Heart left ventricle (tissue), 13 donors: ENCODE data around the gene ADIRF.

Experiments used
- POLR2A ChIP-seq, 2 donors: fragments of 450-650 bp; IDR thresholded peaks; one replicate each; pipeline ENCODE4 v1.6.1; 2017; ENCODE audit warnings: antibody characterized with exemption in 2 of 2, mild to moderate bottlenecking in 2 of 2, moderate library complexity in 2 of 2
- TF ChIP-seq, protein P1 (sequence below), 12 donors: fragments of 200-600 bp; sonication (generic) in 4 of 12; IDR thresholded peaks; one replicate each; pipeline versions ENCODE4 v1.5.0 to v1.8.0; 2018 to 2022; ENCODE audit warnings: antibody characterized with exemption in 12 of 12, mild to moderate bottlenecking in 5 of 12
- donor health status: ischemic (EF 13 %, LVEDD 7.1; RV severe dilation, severe dysfunction).
- donor health status: DM: no; HTN: yes; CAD: no.
- donor health status: DM: no; HTN: no; CAD: no.
- donor health status: ischemic (EF 25% LVEDD 6.9; RV normal size, moderate dysfunction).
- donor health status: ischemic (EF 25% LVEDD 5.7; RV mildly dilated, moderate dysfunction).
- donor health status: ischemic (EF 35%, LVEDD 5.7; RV mildly dilated, moderate dysfunction).
- donor health status: nonischemic (EF 11% LVEDD 7.7; RV severe dilation, severe dysfunction).
- donor health status: DM: yes; HTN: yes; CAD: no.
- donor health status: PGD.
- donor health status: ischemic (EF 29% LVEDD 5.4; RV normal size, mild dysfunction).
- donor health status: nonischemic (EF 23%, LVEDD 6.1; RV moderate dilation, normal function).

DNA sequence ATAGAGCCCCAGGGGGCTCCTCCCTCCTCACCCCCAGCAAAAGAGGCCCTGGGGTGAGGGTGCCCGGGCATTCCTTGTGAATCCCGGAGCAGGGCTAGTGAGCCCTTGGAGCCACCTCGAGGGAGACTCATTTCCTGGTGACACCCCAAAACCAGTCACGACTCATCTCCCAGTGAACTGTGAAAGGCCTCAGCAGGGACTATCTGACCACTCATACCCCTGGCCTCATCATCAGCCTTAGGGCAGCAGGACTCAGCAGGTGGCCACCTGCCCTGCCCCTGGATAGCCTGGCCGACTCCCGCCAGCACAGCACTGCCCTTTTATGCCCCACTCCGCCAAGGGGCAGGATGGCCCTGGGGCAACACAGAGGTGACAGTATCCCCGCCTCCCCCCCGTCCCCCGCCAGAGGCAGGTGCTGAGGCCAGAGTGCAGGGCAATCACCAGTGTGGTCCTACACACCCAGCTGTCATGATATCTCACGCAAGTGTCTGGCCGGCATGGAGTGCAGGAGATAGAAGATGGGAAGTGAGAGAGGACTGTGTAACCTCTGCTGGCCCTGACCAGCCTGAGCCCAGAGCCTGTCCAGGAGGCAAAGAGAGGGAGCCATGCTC lies 6.7 kb upstream of the ADIRF start:
- TF ChIP-seq POLR2A (IDR thresholded peaks at IDR 0.05) = no peak
- TF ChIP-seq, protein P1, sequence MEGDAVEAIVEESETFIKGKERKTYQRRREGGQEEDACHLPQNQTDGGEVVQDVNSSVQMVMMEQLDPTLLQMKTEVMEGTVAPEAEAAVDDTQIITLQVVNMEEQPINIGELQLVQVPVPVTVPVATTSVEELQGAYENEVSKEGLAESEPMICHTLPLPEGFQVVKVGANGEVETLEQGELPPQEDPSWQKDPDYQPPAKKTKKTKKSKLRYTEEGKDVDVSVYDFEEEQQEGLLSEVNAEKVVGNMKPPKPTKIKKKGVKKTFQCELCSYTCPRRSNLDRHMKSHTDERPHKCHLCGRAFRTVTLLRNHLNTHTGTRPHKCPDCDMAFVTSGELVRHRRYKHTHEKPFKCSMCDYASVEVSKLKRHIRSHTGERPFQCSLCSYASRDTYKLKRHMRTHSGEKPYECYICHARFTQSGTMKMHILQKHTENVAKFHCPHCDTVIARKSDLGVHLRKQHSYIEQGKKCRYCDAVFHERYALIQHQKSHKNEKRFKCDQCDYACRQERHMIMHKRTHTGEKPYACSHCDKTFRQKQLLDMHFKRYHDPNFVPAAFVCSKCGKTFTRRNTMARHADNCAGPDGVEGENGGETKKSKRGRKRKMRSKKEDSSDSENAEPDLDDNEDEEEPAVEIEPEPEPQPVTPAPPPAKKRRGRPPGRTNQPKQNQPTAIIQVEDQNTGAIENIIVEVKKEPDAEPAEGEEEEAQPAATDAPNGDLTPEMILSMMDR (IDR thresholded peaks at IDR 0.05) = no peak
